ENCODE data around the gene SCP2D1. TPM values are rescaled to one million over a fixed set of nuclear protein-coding genes. Genes with fewer than 3 reads are reported as not detected.

Gene SCP2D1
- total and polyA plus RNA-seq, 9 of the 15 experiments (the other 6 are each of a cell fraction or from before 2014, with no cell fraction given), result not detected

- TF ChIP-seq MGA (IDR thresholded peaks at IDR 0.05), result no peak
- TF ChIP-seq CTCFL (IDR thresholded peaks at IDR 0.05; ENCODE audit: borderline replicate concordance, insufficient read depth, low read depth, low read length, poor library complexity, severe bottlenecking), result no peak
- TF ChIP-seq ADNP (tag; IDR thresholded peaks at IDR 0.05), result no peak
- TF ChIP-seq RBM34 (IDR thresholded peaks at IDR 0.05; ENCODE audit: borderline replicate concordance, insufficient read depth, low read length), result no peak
- peak in 1 of 2 experiments; percentile 57; a peak in 3 of 4 replicates for TF ChIP-seq RAD21 (CRISPR knock-in tag; conservative IDR thresholded peaks at IDR 0.05 in 1 of 2, IDR thresholded peaks at IDR 0.05 in 1 of 2)
- TF ChIP-seq SPI1 (IDR thresholded peaks at IDR 0.05; ENCODE audit: borderline replicate concordance, low read depth, low read length), result peak; percentile 75
- no peak for TF ChIP-seq ZNF639 (CRISPR knock-in tag; conservative IDR thresholded peaks at IDR 0.05 in 1 of 2, IDR thresholded peaks at IDR 0.05 in 1 of 2)
- no peak for TF ChIP-seq POLR2G (IDR thresholded peaks at IDR 0.05; ENCODE audit: low read depth, low read length)
- TF ChIP-seq GTF2F1 (IDR thresholded peaks at IDR 0.05; ENCODE audit: low read depth, low read length), result no peak
- no peak for TF ChIP-seq HDAC2 (IDR thresholded peaks at IDR 0.05)
- no peak for TF ChIP-seq LCOR (CRISPR knock-in tag; IDR thresholded peaks at IDR 0.05)
Measured at GRCh38 chr20:18778690-18779392, 34.7 kb upstream of the SCP2D1 start (continued).

Measured in K562 (cell line).